Hematopoietic multipotent progenitor cell treated with erythropoietin and hydrocortisone succinate and interleukin-3 and kit ligand, for 6 days (in vitro differentiated cells): Measurements from ENCODE around the gene MYOM3.

Source experiments
- DNase-seq: peaks from one replicate; pipeline ENCODE4 v3.0.0-alpha.2; 2015

The MYOM3 gene

DNA sequence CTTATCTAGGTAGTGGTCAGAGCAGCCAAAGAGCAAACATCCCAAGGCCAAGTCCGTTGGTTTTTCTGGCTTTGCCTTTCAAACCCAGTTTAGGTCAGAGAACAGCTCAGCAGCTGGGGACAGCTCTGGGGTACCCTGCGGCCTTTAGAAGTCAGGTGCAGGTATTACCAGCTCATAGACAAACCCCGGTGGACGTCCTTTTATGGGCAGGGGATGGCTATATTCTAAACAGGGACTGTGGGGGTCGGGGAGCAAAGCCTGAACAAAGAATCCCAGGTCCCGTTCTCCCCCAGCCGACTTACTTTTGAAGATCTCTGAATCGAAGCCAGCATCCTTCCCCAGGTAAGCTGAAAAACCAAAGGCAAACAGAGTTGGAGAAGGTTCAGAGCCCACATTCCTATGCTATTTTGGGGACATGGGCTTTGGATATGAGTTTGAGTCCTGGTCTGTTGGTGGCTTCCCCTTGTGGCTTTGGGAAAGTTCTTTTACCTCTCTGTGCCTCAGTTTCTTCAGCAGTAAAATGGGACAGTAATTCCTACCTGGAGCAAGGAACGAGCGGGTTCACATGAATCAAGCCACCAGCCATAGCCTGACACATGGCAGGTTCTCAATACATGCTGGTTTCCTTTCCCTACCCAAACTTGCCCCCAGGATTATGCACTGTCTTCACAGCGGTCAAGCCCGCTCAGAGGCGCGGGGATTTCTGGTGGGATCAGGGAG, 16.6 kb downstream of the MYOM3 start:
- no peak for DNase-seq

DNA sequence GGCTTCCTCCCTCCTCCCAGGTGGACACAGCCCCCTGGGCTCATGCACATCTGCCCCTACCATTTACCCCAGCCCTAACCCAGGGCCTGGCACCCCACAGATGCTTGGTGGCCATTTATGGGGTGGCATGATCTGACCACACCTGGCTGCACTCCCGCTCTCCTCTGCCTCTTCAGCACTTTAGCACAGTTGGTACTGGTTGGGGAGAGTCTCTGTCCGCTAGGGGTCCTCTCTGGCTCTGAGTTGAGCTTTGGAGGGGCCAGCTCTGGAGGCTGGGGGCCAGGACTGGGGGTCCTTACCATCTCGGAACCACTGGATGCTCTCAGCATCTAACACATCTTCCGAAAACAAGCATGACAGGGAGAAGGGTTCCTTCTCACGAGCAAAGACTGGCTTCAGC, 17.4 kb downstream of the MYOM3 start:
- DNase-seq = no peak

DNA sequence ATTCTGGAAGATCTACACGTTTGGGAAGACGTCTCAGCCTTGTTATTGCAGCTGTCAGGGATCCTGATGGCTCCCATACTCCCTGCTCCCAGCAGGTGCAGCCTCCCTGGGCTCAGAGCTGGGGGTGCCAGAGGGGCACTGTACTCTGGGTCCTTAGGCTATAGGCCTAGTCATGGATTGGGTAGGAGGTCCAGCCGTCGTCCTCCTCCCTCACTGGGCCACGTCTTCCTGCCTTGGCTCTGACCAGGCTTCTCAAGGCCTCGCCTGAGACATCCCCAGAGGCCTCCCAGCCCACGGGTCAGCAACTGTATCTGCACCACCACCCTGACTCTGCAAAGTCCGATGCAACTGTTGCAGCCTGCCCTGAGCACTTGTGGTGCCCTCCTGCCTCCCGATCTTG, 18.2 kb downstream of the MYOM3 start:
- DNase-seq = no peak

DNA sequence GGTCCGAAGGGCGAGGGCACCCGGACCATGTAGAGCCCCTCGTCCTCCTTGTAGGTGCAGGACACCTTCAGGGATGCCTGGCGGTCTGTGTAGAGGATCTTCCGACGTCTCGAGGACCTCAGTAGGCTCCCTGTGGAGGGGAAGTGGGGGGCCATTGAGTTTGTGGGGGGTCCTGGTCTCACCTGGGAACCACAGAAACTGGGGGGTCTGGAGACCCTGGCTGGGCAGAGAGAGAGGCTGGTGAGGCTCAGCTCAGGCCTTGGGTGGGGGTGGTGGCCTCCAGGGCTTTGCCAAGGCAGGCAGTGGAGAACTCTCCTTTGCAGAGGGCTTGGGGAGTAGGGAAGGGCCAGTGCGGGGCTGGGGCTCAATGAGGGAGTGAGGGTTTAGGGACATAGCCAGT, 19.0 kb downstream of the MYOM3 start:
- no peak for DNase-seq

DNA sequence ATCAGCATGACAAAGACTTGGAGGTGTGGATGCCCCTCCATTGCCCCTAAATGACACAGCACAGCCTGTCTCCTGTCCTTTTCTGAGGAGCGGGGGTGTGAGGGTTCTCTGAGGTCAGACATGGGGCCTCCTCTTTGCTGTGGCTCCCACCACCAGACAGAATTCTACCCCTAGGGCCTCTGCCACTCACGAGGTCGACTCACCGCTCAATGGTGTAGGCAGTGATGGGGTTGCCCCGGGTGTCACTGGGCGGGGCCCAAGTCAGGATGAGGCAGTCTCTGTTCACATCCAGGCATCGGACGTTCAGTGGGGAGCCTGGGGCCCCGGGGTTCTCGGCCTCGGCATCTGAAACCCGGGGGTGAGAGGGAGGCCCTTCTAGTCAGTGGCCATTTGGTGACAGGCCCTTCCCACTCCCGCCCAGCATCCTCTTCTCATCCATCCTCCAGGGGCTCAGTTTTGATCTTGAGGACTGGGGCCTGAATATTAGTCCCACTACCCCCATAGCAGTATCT, 19.9 kb downstream of the MYOM3 start:
- no peak for DNase-seq

DNA sequence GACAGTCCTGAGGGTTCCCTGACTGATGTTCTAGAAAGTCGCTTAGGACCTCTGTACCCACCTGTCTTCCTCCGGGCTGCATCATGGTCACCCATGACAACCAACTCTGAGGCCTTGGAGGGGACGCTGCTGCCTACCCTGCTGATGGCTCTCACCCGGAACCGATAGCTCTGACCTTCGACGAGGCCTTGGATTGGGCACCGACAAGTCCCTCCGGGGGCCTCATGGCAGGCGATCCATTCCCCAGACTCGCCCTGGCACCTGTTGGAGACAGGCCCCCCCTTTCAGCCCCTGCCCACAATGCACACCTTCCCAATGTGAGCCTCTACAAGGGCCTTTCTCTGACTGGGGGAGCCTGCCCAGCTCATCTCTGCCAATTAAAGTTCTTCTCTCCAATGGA, 21.2 kb downstream of the MYOM3 start:
- no peak for DNase-seq

DNA sequence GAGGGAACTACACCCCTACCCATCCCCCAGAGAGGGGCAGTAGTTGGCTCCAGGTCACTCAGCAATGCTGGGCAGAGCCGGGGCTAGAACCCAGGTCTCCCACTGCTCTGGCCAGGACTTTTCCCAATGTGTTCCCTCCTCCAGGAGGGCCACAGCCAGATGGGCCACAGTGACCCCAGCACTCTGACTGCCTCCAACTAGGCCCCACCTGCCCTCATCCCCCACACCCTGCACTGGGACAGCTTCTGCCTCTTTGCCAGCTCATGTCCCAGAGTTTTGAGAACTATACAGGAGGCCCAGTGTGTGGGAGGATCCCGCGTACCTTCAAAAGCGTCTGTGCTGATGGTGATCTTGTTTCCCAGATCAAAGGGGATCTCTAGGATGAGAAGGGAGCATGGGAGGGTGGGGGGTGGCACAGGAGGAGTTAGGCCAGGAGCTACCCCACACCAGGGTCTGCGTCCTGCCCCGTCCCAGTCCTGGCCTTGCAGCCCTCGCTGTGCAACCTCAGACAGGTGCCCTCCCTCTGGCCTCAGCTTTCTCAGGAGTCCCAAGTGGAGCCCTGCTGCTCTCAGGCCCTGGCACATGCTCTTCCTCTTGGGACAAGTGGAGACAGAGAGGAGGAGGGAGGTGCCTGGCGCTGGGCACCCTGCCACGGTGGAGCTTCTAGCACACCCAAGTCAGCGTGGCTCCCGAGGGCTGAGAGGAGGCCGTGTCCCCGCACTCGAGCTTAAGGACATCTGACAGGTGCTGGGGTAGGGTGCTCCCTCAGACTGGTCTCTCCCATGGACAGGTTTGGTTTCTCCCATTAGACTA, 22.0 kb downstream of the MYOM3 start:
- DNase-seq = no peak

DNA sequence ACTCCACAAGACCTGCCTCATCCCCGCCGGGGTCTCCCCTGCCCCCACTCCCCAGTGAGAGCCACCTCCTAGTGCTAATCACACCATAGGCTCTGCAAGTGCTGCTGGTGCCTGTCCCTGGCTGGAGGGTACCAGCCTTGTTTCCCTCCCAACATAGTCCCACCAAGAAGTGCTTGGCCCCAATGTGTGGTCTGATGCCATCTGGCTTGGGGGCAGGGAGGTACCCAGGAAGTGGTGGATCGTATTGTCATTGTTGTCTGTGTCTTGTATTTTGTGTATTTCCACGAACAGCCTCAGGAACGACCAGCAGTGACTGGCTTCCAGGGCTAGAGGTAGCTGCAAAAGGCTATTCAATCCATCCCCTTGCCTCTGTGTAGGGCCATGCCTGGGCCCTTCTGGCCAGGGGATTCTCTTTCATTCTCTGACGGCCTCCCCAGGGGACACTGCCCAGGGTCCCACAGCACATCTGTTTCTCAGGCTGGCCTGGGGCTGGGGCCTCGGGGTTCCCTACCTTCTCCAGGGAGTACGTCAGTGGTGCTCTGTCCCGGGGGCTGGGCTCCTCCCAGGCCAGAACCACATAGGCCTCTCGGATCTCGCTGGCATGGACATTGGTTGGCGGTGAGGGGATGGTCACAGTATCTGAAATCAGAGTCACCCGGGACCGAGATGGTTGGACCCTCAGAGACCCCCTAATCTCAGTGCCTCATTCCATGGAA, 22.8 kb downstream of the MYOM3 start:
- DNase-seq = no peak

DNA sequence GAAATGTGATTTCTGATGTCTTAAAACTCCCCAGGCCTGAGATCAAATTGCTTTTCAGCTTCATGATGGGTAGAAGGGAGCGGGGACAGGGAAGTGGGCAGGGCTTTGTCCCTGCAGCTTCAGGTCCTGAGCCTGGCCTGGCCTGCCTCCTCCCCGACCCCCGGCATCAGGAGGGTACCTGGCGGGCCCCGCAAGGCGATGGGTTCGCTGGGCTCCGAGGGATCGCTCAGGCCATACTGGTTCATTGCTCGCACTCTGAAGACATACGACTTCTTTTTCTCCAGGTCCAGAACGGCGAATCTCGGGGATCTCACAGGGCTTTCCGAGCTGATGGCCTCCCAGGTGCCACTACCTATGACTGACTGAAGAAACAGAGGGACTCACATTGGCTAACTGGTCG, 25.5 kb downstream of the MYOM3 start:
- DNase-seq = no peak

DNA sequence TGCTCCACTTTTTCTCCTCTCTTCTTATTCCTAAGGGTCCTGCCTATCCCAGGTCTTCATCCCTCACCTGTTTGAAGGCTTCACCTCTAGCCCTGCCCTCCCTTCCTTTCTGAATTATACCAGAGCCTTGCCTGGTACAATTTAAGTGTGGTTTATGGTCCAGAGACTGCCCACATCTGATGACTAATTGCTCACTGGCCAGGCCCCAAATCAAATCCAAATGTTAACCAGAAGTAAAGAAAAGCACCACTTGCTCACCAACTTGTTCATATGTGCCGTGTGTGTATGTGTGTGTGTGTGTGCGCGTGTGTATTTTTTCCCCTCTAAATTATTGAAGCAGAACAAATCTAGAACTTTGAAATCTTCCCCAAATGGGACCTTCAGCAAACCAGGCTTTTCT, 26.4 kb downstream of the MYOM3 start:
- no peak for DNase-seq

DNA sequence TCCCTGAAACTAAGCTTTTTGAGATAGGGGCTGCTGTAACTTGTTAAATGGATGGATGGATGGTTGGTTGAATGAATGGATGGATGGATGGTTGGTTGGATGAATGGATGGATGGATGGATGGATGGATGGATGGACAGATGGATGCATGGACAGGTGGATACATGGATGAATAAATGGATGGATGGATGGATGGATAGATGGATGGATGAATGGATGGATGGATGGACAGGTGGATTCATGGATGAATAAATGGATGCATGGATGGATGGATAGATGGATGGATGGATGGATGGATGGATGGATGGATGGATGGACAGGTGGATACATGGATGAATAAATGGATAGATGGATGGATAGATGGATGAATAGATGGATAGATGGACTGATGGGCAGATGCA, 26.9 kb downstream of the MYOM3 start:
- no peak for DNase-seq

DNA sequence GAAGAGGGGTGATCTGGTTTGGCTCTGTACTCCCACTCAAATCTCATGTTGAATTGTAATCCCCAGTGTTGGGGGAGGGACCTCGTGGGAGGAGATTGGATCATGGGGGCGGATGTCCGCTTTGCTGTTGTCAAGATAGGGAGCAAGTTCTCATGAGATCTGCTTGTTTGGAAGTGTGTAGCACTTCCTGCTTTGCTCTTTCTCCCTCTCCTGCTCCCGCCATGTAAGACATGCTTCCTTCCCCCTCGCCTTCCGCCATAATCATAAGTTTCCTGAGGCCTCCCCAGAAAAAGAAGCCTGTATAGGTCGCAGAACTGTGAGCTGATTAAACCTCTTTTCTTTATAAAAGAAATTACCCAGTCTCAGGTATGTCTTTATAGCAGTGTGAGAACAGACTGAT, 27.9 kb downstream of the MYOM3 start:
- no peak for DNase-seq

DNA sequence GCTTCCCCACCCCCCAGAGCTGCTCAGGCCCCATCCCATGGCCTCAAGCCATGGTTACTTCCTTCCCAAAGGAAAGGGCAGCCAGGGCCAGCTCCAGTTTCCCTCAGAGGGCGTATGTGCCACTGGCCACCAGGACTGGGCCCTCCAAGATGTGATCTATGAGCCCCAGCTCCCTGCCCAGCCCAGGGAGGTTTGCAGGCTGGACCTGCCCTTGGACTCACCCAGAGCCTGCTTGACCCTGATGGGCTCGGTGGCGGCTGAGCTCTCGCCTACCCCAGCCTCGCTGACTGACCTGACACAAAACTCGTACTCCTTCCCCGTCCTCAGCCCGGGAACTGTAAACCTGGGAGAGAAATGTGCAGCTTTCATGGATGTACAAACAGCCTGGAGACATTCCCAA, 29.6 kb downstream of the MYOM3 start:
- DNase-seq = no peak

DNA sequence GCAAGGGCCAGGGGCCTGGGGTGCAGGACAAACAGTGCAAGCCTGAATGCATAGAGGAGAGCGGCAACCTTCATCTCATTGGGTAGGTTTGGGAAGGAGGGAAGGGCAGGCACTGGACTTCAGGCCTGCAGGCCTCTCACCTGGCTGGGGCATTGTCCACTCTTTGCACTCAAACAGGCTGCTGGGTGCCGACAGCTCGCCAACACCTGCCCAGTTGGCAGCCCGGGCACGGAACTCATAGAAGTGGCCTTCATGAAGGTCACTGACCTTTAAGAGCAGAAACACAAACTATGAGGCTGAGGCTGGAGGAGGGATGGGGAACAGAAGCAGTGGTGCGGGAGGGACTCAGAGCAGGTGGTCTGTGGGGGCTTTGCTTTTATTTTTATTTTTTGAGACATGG, 30.7 kb downstream of the MYOM3 start:
- no peak for DNase-seq

DNA sequence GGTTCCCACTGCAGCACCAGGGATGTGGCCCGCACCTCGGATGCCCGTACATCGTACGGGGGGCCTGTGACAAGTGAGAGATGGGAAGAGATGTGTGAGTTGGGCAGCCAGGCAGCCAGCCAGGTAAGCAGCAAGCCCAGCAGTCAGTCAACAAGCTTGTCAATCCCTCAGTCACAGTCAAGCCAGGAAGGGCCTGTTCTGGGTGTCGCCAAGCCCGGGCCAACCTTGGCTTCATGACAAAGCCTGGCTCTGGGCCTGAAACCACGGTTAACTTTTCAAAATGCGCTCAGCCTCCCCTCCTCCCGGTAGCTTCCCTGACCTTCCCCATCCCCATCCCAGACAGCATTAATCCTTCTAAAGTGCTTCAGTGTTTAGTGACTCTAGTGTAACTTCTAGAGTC, 31.8 kb downstream of the MYOM3 start:
- no peak for DNase-seq

DNA sequence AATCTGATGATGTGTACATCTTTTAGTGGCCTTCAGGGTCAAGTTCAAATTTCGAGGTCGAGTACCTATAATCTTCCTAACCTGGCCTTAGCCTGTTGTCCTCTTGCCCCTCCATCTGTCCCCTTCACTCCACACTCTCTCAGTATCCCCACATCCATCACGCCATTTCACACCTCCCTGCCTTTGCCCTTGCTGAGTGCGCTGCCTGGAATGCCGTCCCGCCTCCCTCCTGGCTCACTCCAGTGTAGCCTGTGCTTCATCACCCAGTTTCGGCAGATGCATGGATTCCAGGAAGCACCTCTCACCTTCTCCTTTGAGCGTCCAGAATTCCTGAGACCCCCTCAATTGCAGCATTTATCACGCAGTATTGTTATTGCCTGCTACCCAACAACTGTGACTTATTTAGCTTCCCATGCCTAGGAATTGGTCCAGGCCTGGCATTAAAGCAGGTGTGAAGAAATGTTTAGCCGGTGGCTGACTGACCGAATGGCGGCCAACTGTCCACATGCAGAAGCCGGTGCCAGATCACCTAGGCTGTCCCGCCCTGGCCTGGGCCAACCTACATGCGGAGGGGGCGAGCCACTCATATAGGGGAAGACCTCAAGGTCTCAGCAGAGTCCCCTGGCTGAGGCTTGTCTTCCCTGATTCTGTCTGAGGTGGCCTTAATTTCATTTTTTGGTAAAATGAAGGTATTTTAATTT, 34.5 kb downstream of the MYOM3 start:
- DNase-seq = no peak

DNA sequence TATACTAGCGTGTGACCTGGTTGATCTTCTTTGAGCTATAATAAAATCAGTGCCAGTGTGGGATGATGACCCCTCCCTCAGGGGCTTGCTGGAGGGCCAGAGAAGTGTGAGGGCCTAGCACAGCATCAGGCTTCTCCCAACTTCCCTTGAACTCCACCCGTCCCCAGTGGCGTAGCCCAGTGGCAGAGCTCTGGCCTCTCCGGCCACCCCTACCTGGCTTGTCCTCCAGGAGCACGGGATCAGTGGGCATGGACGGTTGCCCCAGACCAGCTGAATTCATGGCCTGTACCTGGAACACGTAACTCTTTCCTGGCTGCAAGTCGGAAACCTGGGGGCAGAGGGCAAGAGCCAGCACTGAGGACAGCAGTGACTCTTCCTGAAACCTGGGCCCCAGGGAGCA, 36.0 kb downstream of the MYOM3 start:
- no peak for DNase-seq

DNA sequence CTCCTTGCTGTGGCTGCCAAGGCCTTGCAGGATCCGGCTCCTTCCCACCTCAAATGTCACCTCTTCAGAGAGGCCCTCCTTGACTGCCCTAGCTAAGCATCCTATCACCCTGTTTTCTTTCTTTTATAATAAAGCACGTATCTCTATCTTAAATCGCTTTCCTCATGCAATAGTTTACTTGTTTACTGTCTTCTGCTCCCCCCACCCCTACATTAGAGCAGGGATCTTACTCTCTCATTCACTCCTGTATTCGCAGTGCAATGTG, 36.4 kb downstream of the MYOM3 start:
- no peak for DNase-seq

DNA sequence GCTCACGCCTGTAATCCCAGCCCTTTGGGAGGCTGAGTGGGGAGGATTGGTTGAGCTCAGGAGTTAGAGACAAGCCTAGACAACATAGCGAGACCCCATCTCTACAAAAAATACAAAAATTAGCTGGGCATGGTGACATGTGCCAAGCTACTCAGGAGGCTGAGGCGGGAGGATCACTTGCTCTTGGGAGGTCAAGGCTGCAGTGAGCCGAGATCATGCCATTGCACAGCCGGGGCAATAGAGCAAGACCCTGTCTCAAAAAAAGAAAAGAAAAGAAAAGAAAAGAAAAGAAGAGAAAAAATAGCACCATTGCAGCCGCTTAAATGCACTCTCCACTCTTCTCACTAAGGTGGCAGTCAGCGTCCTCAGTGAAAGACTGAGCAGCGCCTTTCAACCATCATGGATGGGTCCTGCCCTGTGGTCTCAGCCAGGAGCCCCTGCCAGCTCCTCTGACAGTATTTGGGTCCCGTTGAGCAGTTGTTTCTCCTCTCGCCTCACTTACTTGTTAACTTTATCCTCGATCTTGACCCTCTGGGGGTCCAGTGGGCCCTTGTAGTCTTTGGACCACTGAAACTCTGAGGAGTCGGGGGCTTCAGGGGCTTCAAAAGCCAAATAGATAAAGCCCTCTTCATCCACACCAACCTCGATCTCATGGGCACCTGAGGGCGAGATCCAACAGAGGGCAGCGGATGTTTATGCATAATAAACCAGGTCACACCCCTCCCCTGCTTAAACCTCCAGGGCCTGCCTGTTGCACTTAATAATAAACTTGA, 36.9 kb downstream of the MYOM3 start:
- peak; percentile 19 for DNase-seq

DNA sequence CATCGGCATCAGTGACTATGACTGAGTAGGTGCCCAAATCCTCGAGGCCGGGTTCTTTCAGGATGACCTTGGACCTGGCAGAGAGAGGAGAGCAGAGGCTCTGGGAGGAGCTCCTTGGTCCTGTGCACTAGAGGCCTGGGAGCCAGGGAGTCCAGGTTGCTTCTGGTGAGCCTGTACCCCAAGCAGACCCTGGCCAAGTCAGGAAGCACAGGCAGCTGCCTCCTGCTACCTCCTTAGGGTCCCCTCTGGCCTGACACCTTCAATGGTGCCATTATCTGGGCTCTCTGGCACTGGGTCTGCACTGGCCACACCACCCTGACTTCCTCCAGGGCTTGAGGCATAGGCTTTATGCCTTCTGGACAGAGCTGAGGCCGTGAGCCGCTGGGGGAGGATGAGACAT, 37.7 kb downstream of the MYOM3 start:
- no peak for DNase-seq

DNA sequence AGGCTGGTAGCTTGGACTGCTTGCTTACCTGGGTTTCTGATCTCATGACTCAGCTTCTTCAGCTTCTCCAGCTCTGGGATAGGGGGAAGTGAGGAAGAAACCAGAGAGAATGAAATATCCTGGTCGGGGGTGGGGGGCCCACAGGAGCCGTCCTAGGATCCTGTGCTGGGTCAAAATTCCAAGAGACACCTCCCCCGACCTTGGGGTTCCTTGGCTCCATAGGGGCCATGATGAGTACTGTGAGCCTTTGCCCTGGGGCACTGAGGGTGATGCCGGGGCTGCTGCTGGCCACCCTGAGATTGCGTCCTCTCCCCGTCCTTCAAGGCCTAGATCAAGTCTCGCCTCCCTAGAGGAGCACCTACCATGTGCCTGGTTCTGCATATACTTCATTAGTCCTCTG, 40.0 kb downstream of the MYOM3 start:
- no peak for DNase-seq

DNA sequence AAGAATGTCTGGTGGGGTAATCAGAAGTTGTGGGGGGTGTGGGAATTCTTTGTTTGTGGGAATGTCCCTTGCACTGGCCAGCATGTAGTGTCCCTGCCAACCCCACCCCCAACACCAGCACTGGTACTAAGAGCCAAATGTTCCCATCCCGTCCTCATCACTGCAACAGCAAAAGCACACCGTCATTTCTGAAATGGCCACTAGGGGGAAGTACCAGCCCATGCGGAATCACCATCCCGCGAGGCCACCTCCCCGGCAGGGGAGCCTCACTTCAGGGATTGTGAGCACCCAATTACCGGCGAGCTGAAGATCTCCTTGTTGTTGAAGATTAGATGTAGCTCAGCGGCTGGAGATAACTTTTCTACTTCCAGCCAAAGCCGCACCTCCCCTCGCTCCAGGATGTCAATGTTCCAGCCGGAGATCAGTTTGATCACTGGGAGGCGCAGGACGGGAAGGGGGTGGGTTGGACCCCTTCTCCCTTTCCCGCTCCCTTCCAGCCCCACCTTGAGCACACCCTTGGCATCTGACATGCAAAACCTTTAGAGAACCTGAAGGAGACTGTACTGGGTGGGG, 41.0 kb downstream of the MYOM3 start:
- peak; percentile 86 for DNase-seq
